RCC 7860 (cell line): ENCODE data around the gene NGDN.
"Not testable (repeated sequence)": the region's sequence is repeated elsewhere in the genome, so short reads cannot be mapped to it uniquely, and the experiment has no call there.

ENCODE experiments used
- DNase-seq: peaks from one replicate; pipeline ENCODE4 v3.0.0-alpha.2; 2015; ENCODE audit warnings: low spot score
- FAIRE-seq: peaks from 2 replicates; lab custom pipeline; 2012; peaks lifted over from hg19 to GRCh38; lab: Jason Lieb, UNC

Gene NGDN, protein sequence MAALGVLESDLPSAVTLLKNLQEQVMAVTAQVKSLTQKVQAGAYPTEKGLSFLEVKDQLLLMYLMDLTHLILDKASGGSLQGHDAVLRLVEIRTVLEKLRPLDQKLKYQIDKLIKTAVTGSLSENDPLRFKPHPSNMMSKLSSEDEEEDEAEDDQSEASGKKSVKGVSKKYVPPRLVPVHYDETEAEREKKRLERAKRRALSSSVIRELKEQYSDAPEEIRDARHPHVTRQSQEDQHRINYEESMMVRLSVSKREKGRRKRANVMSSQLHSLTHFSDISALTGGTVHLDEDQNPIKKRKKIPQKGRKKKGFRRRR

DNA sequence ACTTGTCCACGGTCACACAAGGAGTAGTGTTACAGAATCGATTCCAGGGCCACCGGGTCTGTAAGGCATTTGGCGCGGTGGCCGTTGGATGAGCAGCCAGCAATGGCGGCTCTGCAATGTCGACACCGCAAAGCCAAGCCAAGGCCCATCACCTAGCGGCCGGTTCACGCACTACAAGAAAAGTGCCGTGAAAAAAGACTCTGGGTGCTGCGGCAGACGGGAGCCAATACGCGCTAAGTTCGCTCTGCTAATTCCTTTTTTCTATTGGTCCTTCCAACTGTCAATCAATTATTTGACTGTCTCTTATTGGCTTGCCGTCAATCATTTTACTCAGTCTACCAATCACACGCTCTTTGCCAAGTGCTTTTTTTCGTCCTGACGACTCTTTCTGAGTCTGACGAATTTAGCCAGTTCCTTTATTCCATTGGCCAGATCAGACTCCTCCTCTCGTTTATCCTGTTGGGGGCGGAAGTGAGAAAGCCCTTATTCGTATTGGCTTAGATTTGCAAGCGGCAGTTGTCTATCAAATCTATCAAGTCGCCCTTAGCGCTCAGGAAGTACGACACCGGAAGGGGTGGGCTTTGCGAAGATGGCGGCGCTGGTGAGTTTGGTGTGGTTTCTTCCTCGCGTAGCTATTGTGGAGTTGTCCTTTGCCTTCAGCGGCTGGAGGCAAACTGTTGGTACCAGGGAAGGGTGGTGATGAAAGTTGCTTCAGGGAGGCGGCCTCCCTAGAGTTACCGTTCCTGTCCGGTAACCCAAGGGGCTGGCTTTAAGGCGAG, at the start of gene NGDN:
Gene NGDN, plus strand, starts transcription at position 577 of the 779 bp plus-strand sequence. Its CDS starts 13 bp downstream, at position 590.
- peak; percentile 95 for DNase-seq

DNA sequence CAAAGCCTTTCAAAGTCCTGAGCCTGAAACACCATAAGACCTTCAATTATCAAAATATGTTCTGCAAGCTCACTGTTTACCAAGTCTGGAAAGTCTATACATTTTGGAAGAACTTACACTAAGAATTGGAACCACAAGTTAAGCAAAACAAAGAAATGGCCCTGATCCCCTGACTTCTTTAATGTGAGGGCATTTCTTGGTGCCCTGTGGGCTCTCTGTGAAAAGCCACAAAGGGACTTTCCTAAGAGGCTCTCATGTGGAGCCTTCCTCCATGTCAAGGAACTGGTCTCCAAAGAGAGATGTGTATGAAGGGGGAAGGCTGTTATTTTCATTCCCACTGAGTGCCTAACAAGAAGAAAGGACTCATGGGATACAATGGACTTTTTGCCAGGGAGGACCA, 47.9 kb upstream of the NGDN start:
- DNase-seq: no peak

More for the DNA sequence above, at the start of gene NGDN:
- peak; percentile 90 for FAIRE-seq

DNA sequence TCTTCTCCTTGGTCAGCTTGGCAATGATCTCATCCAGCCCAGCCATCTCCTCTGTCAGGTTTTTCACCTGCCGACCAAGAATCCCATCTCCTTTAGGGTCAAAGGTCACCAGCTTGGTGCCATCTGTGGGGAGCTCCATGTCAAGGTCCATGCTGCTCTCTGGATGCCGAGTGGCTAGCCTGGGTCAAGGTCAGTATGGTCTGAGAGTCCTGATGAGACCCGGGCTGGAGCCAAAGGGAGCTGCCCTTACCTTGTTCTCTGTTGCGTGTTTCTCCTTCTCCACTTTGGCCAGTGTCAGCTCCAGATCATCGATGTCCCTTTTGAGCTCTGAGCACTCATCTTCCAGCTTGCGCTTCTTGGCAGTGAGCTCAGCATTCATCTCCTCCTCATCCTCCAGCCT, 45.8 kb upstream of the NGDN start:
- no peak for FAIRE-seq
- no peak for DNase-seq

More for the DNA sequence above, 47.9 kb upstream of the NGDN start:
- FAIRE-seq: no peak

DNA sequence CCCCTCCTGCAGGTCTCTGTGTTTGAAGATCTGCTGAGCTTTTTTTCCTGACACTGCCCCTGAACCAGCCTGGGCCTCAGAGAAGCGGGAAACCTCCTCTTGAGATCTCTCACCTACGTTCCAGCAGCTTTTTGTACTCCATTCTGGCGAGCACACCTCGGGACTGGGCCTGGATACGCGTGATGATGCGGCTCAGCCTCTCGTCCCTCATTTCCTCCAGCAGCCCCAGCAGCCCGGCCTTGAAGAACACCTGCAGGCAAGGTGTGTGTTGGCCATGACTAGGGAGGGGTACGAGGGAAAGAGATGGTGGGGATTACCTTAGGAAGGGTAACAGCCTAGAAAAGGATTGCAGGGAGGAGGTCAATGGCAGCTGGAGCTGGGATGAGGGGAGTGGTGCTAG, 44.3 kb upstream of the NGDN start:
- FAIRE-seq (no peak), DNase-seq (no peak)

DNA sequence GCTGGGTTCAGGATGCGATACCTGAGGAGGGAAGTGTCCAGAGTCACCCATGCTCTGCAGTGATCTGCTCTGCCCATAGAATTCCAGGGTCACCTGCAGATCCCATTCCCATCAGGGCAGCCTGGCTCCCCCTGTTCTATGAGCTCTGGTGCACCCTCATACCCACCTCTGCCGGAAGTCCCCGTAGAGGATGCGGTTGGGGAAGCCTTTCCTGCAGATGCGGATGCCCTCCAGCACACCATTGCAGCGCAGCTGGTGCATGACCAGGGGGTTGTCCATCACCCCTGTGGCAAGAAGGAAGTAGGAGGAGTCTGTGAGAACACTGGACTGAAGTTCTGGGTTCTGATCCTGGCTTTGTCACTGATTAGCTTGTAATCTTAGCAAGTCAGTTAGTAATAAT, 43.7 kb upstream of the NGDN start:
- not testable (repeated sequence) for FAIRE-seq, DNase-seq

DNA sequence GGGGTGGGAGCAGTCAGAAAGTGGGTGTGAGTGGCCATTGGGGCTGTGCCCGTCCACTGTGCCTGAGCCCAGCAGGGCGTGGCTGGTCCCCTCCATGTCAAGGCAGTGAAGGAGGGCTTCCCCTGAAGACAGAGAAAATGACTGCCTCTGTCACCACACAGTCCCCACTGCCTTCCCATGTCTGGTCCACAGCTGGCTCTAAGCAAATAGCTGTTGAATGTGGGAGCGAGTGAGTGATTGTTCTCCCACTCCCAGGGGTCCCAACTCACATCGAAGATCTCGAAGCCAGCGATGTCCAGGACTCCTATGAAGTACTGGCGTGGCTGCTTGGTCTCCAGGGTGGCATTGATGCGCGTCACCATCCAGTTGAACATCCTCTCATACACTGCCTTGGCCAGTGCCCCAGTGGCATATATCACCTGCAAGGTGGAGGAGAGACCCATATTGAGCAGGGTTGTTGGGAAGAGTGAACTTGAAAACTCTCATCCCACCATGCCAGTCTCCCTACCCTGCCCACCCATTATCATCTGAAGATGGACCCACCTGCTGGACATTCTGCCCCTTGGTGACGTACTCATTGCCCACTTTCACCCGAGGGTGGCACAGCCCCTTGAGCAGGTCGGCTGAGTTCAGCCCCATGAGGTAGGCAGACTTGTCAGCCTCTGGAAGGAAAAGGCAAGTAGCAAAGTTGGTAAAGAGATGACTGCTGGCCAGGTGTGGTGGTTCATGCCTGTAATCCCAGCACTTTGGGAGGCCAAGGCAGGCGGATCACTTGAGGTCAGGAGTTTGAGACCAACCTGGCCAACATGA, 40.6 kb upstream of the NGDN start:
- FAIRE-seq: no peak

DNA sequence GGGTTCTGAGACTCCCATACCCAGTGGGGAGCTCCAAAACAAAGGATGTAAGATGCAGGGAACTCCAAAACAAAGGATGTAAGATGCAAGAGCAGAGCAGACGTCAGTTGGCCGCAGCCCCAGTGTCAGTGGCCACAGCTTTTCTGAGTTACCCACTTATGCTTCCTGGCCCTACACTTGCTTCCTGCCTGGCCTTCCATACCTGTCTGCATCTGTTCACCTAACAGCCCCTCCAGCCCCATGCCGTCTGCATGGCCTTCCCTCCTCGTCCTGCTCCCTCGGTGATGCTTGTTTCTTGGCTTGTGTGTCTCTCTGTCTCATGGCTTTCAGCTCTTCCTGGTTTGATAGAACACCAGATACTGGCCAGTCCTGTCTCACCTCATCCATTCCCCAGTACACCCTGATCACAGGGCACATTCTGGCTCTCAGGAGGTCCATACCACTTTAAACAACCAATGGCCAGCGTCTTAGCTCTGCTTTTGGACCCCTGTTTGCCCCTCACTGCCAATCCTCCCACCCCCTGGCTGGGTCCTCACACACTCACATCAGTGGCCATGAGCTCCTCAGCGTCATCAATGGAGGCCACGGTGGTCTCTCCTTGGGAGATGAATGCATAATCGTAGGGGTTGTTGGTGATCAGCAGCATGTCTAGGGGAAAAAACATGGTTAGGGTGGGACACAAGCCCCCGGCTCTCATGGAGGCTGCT, 39.3 kb upstream of the NGDN start:
- DNase-seq: no peak
- no peak for FAIRE-seq

More for the DNA sequence above, 40.6 kb upstream of the NGDN start:
- no peak for DNase-seq

DNA sequence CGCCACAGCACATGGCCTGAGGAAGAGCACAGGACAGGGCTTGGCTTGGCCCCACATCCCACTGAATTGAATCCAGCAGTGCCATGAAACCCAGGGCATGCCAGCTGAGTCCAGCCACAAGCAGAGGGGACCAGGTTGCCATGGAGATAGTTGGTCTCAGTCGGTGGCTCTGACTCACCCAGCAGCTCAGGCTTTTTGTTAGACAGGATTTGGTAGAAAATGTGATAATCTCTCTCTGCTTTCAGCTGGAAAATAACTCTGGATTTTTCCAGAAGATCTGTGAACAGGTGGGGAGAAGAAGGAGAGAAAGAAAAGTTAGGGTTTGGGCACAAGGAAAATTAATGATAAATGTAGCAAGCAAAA, 38.8 kb upstream of the NGDN start:
- DNase-seq (peak; percentile 16), FAIRE-seq (no peak)

DNA sequence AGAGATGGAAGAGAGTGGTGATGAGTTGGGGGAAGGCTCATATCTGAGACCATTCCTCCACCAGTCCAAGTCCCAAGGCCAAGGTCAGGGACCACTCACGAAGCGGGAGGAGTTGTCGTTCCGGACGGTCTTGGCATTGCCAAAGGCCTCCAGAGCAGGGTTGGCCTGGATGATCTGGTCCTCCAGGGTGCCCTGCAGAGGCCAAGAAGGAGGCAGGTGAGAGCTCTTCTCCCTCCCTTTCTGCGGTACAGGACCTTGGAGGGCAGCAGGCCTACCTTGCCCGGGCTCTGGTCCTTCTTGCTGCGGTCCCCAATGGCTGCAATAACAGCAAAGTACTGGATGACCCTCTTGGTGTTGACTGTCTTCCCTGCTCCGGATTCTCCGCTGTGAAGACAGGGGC, 38.0 kb upstream of the NGDN start:
- DNase-seq (no peak), FAIRE-seq (no peak)

DNA sequence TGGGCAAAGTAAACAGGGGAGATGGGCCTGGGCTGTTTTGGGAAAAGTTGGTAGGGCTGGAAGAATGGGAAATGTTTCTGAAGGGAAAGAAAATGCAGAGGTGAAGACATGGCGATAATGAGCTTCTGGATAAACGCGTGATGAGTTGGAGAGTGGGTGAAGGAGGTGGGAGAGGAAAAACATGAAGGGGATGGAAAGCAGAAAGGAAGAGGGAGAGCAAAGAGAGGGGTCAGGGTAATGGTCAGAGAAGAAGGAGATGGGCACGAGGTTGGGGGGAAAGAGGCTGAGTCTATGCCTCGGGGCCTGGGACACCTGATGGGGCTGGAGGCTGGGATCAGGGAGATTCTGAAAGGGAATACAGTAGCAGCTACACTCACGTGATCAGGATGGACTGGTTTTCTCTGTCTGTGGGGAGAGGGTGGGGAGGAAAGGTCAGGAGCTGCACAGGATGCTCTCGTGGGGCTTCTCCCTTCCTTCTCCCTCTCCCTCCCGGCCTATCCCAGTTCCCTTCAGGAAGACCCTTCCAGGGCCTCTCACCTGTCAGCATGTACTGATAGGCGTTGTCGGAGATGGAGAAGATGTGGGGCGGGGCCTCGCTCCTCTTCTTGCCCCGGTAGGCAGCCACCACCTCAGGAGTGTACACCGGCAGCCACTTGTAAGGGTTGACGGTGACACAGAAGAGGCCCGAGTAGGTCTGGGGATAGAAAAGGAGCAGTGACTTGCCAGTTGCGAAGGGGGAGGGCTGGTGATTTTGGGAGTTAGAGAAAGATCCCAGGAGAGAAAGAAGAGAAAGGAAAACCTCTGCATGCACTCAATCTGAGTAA, 37.2 kb upstream of the NGDN start:
- DNase-seq (no peak), FAIRE-seq (no peak)

DNA sequence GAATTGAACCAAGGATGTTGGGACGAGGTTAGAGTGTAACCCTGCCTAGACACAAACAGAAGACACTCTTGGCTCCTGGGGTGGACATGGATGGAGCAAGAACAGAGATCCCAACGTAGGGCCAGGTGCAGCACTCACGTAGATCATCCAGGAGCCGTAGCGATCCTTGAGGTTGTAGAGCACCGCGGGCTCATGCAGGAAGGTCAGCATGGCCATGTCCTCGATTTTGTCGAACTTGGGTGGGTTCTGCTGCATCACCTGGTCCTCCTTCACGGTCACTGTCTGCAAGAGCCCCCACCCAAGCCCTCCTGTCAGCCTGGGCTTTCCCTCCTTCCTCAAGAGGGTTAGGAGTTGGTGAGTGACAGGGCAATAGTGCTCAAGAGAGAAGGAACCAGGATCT, 36.6 kb upstream of the NGDN start:
- DNase-seq (no peak), FAIRE-seq (no peak)

DNA sequence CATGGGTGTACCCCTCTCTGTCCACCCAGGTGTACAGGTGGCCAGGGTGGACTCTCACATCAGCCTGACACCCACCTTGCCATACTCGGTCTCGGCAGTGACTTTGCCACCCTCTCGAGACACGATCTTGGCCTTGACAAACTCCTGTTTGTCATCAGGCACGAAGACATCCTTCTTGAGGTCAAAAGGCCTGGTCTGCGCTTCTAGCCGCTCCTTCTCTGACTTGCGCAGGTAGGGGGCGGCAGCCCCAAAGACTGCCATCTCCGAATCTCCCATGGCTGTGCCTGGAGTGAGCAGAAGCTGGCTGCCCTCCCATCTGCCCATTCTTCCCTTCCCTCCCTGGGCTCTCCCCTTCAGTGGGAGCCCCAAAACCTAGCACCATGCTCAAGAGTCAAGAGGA, 36.0 kb upstream of the NGDN start:
- FAIRE-seq (no peak), DNase-seq (no peak)

DNA sequence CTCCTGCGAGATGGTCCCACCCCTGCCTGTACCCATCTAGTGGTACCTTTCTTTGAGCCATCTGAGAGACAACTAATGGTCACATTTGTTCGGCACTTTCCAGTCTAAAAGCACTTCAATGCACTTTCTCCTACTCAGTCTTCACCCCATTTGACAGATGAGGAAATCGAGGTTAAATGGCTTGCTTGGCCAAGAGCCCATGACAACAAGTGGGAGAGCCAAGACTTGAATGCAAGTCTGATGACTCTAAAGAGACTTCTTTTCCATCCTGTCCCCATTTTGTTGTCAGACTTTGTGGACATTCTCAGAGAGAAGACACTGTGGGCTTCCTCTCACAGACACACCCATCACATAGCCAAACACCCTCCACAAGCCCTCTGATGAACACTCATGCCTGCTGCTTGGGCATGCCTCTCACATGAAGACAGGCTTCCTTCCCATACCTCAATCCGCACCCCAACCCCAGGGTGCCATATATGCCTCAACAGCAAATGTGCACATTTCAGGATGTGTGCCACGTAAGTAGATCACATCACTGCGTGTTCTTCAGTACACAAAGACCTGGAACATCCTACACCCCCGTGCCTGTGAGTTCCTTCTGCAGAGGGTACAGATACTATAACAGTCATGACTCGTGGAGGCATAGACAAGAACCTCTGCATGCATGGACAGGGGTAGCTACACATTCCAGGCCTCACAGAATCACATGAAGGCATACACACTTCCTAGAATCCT, 34.8 kb upstream of the NGDN start:
- FAIRE-seq: no peak
- no peak for DNase-seq

DNA sequence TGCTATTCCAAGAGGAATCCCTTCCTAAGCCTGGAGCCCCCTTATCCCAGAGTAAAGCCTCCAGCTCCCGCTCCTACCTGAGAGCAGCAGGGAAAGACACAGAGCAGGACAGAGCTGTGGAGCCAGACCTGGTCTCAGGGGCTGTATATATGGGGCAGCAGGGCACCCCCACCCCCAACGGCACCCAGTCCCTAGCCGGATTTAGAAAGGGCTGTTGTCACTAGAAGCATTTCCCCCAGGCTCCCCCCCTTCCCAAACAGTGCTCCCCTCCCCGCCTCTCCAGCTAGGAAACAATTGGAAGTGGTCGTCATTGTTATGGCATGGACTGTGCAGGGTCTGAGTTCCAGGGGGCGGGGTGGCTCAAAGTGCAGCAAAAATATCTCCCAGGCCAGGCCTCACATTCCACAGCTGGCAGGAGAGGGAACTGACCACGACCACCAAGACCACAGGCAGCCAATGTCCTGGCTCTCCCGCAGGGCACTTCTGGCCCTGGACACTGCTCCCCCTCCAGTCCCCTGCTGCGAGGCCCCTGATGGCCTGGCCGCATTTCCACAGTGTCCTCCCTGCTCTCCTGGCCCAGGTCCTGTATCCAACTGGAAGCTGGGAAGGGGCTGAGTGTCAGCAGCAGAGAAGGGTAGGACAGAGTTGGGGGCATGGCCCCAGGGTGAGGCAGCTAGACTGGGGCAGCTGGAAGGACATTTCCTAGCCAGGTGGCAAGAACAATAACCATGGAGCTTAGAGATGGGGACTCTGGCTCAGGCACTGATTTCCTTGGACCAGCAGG, 33.8 kb upstream of the NGDN start, which contains the start of gene MYH7:
Gene MYH7, minus strand, starts transcription at position 118 of the 784 bp plus-strand sequence. CDS start 1,928 bp downstream, outside the sequence.
- FAIRE-seq: no peak
- DNase-seq: no peak

DNA sequence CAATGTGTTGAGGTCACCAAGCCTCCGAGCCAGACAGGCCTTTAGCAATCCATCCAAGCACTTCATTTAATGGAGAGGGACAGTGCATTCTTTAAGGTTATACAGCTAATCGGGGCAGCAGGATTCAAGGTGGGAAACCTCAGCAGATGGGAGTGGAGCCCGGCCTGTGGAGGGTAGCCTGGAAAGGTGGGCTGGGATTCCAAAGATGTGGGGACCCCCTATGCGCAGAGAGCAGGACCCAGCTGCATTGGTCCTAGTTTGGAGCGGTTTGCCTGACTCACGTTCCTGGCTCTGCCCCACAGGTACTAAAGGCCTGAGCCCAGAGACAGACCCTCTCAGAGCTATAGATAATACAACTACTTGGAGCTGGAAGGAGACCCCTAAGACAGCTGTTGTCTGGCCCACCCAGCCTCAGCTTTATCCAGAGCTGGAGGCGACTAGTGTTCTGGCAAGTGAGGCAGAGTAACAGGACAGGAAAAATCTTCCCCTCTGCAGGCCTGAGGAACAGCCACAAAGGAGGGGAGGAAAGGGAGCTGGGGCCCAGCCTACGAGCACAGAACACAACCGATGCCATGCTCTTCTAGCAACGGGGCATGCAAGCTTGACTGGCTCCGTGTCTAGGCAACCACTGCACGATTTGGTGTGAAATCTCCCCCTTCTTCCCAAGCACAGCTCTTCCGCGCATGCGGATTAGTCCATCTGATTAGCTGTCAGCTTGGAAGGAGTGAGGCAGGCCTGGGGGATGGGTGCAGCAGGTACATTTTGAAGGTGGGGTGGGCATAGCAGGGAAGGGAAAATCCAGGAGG, 33.0 kb upstream of the NGDN start:
- DNase-seq: no peak
- no peak for FAIRE-seq

DNA sequence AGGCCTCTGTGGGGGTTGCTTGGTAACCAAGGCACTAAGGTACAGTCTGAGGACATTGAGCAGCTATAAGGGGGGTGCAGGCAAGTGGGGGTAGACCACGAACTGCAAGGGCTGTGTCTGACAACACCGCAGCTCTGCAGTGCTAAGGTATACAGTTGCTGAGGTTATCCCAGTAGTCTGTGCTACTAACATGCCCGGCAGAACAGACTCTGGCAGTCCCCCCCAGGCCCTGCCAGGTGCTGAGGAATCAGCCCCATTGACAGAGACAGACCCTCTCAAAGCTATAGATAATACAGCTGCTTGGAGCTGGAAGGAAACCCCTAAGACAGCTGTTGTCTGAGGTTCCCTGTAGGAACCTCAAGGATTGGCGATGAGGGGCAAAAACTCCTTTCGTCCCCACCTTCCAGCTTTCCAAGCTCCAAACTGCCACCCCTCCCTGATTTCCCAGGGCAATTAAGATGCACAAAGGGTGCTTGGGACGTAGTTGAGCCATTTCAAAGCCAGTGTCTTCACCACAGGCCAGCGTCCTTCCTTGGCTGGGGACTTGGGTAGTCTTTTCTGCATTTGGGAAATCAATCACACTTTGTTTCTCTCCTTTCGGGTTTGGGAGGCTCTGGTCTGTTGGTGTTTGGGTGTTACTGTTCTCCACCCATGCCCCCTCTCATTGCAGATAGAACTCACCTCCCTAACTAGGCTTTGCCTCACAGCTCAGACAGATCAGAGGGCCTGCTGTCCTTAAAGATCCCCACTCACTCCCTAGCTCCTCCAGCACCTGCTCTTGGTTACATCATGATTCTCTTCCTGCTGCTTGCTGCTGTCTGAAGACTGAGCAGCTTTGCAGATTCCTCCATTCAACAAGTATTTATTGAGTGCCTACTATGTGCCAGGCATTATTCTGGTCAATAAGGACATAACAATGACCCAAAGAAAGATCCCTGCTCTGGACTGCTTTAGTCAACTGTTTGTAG, 32.1 kb upstream of the NGDN start:
- FAIRE-seq (no peak), DNase-seq (no peak)
